Activated CD4-positive, alpha-beta T cell treated with anti-CD3 and anti-CD28 coated beads for 36 hours (primary cell): ENCODE results near the gene ANKRD22. TPM values are rescaled to one million over a fixed set of nuclear protein-coding genes. Genes with fewer than 3 reads are reported as not detected.
A peak's percentile ranks its signal among the peaks of the same experiment; 100 is the strongest.
"Not testable (repeated sequence)": the region's sequence is repeated elsewhere in the genome, so short reads cannot be mapped to it uniquely, and the experiment has no call there.

Source experiments
- ATAC-seq: fragments of 200-7000 bp; cut with Tn5 transposase; one replicate; pipeline ENCODE4 v1.10.0; 2021; ENCODE audit warnings: mild to moderate bottlenecking, moderate library complexity
- CTCF ChIA-PET: fragments of 350-600 bp; sonication (Branson Sonifier 250); formaldehyde crosslinking; loops from one replicate; lab custom pipeline; 2021; ENCODE audit warnings: antibody characterized with exemption; lab: Charles Lee
- POLR2A ChIA-PET: fragments of 350-600 bp; sonication (Branson Sonifier 250); formaldehyde crosslinking; loops from one replicate; lab custom pipeline; 2021; ENCODE audit warnings: antibody characterized with exemption, inconsistent platforms; lab: Charles Lee
- DNase-seq: peaks from one replicate; pipeline ENCODE4 v3.0.0-alpha.2; 2020
- H3K27ac Mint-ChIP-seq: one replicate; pipeline ENCODE4 v1.8.0; 2021; ENCODE audit warnings: mixed read lengths
- H3K27me3 Mint-ChIP-seq: one replicate; pipeline ENCODE4 v1.8.0; 2021; ENCODE audit warnings: mixed read lengths
- H3K36me3 Mint-ChIP-seq: one replicate; pipeline ENCODE4 v1.8.0; 2021; ENCODE audit warnings: low read depth, mixed read lengths
- H3K4me1 Mint-ChIP-seq: one replicate; pipeline ENCODE4 v1.8.0; 2021; ENCODE audit warnings: mixed read lengths
- H3K4me3 Mint-ChIP-seq: one replicate; pipeline ENCODE4 v1.8.0; 2021; ENCODE audit warnings: mild to moderate bottlenecking, moderate library complexity, mixed read lengths
- H3K9me3 Mint-ChIP-seq: one replicate; pipeline ENCODE4 v1.8.0; 2021; ENCODE audit warnings: low read depth, mixed read lengths
- intact Hi-C, 2 experiments: fragments of 100-400 bp; cut with DNase I in 1 of 2; cut with micrococcal nuclease in 1 of 2; formaldehyde crosslinking; loops; one replicate each; pipeline versions ENCODE4 v1.14.2 to v1.15.1; 2022 to 2024; cut with DNase I, micrococcal nuclease
- total RNA-seq, 2 experiments: library from RNA; stranded (reverse); gene quantifications; one replicate each; pipeline ENCODE4 v1.2.3, GENCODE V29; 2021

The ANKRD22 gene
- total RNA-seq, 2 experiments from 2014 or later, result 0.37 TPM

DNA sequence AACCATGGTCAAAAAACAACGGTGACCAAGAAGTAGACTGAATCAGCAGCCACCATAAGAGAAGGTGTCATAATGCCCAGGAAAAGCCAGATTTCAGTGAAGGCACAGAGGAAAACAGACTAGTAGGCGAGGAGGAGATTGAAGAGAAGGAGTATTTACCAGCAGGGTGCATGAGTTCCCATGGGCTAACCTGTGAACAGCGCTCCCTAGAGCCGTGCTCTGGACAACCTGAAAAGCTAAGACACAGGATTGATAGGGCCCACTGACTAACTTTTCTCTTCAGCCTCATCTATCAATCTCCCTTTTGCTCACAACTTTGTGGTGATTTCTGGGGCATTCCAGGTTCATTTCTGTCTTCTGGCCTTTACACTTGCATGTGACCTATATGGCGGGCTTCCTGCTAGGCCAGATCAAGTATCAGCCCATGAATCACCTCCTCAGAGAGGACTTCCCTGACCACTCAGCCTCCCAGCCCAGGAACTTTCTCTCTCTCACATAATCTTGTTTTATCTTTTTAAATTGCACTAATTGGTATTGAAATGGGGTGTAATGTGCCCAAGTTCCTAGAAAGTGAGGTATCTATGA, 12.8 kb downstream of the ANKRD22 start:
- peaks cover 2% of the 10 kb centered on the region for H3K27me3 Mint-ChIP-seq
- H3K9me3 Mint-ChIP-seq, result no peaks in the 10 kb centered on the region
- H3K27ac Mint-ChIP-seq, result no peak overlapping the region
- CTCF ChIA-PET, result interaction anchor here (0.6 to 8.9 kb wide), 3 partner anchors 65 to 110 kb away, joined by 3 to 217 read pairs (median 3); no protein-coding TSS in a partner anchor
- POLR2A ChIA-PET, result no interaction called here
- intact Hi-C loops, result loop anchor here (5.0 kb wide), 2 partner anchors 188 to 378 kb away; no protein-coding TSS in a partner anchor
- H3K4me3 Mint-ChIP-seq, result no peak overlapping the region
- DNase-seq (no peak), ATAC-seq (no peak)
- H3K36me3 Mint-ChIP-seq, result no peaks in the 10 kb centered on the region
- H3K4me1 Mint-ChIP-seq, result peaks cover 6% of the 10 kb centered on the region

DNA sequence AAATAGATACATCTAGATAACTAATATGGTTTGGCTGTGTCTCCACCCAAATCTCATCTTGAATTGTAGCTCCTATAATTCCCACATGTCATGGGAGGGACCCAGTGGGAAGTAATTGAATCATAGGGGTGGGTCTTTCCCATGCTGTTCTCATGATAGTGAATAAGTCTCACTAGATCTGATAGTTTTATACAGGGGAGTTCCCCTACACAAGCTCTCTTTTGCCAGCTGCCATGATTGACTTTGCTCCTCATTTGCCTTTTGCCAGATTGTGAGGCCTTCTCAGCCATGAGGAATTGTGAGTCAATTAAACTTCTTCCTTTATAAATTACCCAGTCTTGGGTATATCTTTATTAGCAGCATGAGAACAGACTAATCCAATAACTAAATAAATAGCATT, 14.0 kb downstream of the ANKRD22 start:
- not testable (repeated sequence) for H3K27me3 Mint-ChIP-seq, H3K4me3 Mint-ChIP-seq, H3K9me3 Mint-ChIP-seq, ATAC-seq, DNase-seq, H3K27ac Mint-ChIP-seq, H3K36me3 Mint-ChIP-seq
- POLR2A ChIA-PET, result interaction anchor here (0.7 kb wide), 1 partner anchor 194 kb away, joined by 4 read pairs; no protein-coding TSS in a partner anchor
- intact Hi-C loops, result loop anchor here (2.0 to 5.0 kb wide), 3 partner anchors 27 to 380 kb away; no protein-coding TSS in a partner anchor
- H3K4me1 Mint-ChIP-seq, result peaks cover 18% of the 10 kb centered on the region
- CTCF ChIA-PET, result interaction anchor here (0.8 to 8.9 kb wide), 20 partner anchors 11 to 380 kb away, joined by 3 to 217 read pairs (median 12); partner anchors contain the start of genes ACTA2, ANKRD22 and STAMBPL1

- no peak for ATAC-seq
- Mint-ChIP-seq H3K4me1 (peaks cover 24% of the 10 kb centered on the region), H3K9me3 (no peaks in the 10 kb centered on the region), H3K4me3 (no peak overlapping the region), H3K27ac (no peak overlapping the region), H3K27me3 (no peaks in the 10 kb centered on the region), H3K36me3 (no peaks in the 10 kb centered on the region)
- intact Hi-C loops, result loop anchor here (1.0 to 5.0 kb wide), 6 partner anchors 29 to 381 kb away; partner anchors contain the start of gene STAMBPL1 (in 2 of the 2)
- POLR2A ChIA-PET, result no interaction called here
- CTCF ChIA-PET, result interaction anchor here (0.5 to 8.9 kb wide), 52 partner anchors 9 to 382 kb away, joined by 3 to 217 read pairs (median 5); partner anchors contain the start of genes ACTA2, ANKRD22, CH25H and STAMBPL1
- no peak for DNase-seq
Observed at GRCh38 chr10:88835910-88836221, 15.8 kb downstream of the ANKRD22 start.

GRCh38 chr10:88835096-88835909, 16.3 kb downstream of the ANKRD22 start:
- H3K27me3 Mint-ChIP-seq, result no peaks in the 10 kb centered on the region
- intact Hi-C loops, result loop anchor here (1.0 to 5.0 kb wide), 5 partner anchors 45 to 382 kb away; partner anchors contain the start of gene STAMBPL1 (in 1 of the 2)
- no peak overlapping the region for H3K4me3 Mint-ChIP-seq
- DNase-seq, result peak; percentile 93
- POLR2A ChIA-PET, result interaction anchor here (0.7 kb wide), 1 partner anchor 156 kb away, joined by 5 read pairs; no protein-coding TSS in a partner anchor
- CTCF ChIA-PET, result interaction anchor here (0.5 to 8.9 kb wide), 53 partner anchors 9 to 382 kb away, joined by 3 to 217 read pairs (median 5); partner anchors contain the start of genes ANKRD22, CH25H and STAMBPL1
- peaks cover 28% of the 10 kb centered on the region for H3K4me1 Mint-ChIP-seq
- peak; percentile 90 for ATAC-seq
- H3K9me3 Mint-ChIP-seq, result no peaks in the 10 kb centered on the region
- H3K36me3 Mint-ChIP-seq, result no peaks in the 10 kb centered on the region
- H3K27ac Mint-ChIP-seq, result no peak overlapping the region

GRCh38 chr10:88833723-88834122, 17.9 kb downstream of the ANKRD22 start:
- peaks cover 32% of the 10 kb centered on the region for H3K4me1 Mint-ChIP-seq
- ChIA-PET POLR2A (no interaction called here), CTCF (interaction anchor here (1.1 to 8.9 kb wide), 7 partner anchors 7 to 382 kb away, joined by 3 to 217 read pairs (median 31); partner anchors contain the start of gene ANKRD22)
- no peaks in the 10 kb centered on the region for H3K9me3 Mint-ChIP-seq
- H3K27ac Mint-ChIP-seq, result no peak overlapping the region
- intact Hi-C loops, result loop anchor here in 1 of 2 experiments (2.0 to 5.0 kb wide), 2 partner anchors 249 to 383 kb away; no protein-coding TSS in a partner anchor
- H3K36me3 Mint-ChIP-seq, result no peaks in the 10 kb centered on the region
- H3K27me3 Mint-ChIP-seq, result no peaks in the 10 kb centered on the region
- ATAC-seq (no peak), DNase-seq (no peak)
- no peak overlapping the region for H3K4me3 Mint-ChIP-seq

- ChIA-PET CTCF (interaction anchor here (2.4 to 8.9 kb wide), 4 partner anchors 7 to 385 kb away, joined by 8 to 217 read pairs (median 38); no protein-coding TSS in a partner anchor), POLR2A (no interaction called here)
- peaks cover 38% of the 10 kb centered on the region for H3K4me1 Mint-ChIP-seq
- intact Hi-C loops, result loop anchor here in 1 of 2 experiments (5.0 kb wide), 1 partner anchor 249 kb away; no protein-coding TSS in a partner anchor
- no peaks in the 10 kb centered on the region for H3K9me3 Mint-ChIP-seq
- no peaks in the 10 kb centered on the region for H3K27me3 Mint-ChIP-seq
- H3K36me3 Mint-ChIP-seq, result no peaks in the 10 kb centered on the region
- DNase-seq (no peak), ATAC-seq (no peak)
- no peak overlapping the region for H3K4me3 Mint-ChIP-seq
- no peak overlapping the region for H3K27ac Mint-ChIP-seq
Observed at GRCh38 chr10:88833156-88833555, 18.5 kb downstream of the ANKRD22 start.

GRCh38 chr10:88832376-88832775, 19.3 kb downstream of the ANKRD22 start:
- intact Hi-C loops, result loop anchor here in 1 of 2 experiments (5.0 kb wide), 1 partner anchor 250 kb away; no protein-coding TSS in a partner anchor
- ATAC-seq (no peak), DNase-seq (no peak)
- CTCF ChIA-PET, result interaction anchor here (1.3 to 2.9 kb wide), 6 partner anchors 50 to 385 kb away, joined by 3 to 28 read pairs (median 6); no protein-coding TSS in a partner anchor
- H3K4me1 Mint-ChIP-seq, result peaks cover 43% of the 10 kb centered on the region
- no peaks in the 10 kb centered on the region for H3K36me3 Mint-ChIP-seq
- H3K27ac Mint-ChIP-seq, result no peak overlapping the region
- POLR2A ChIA-PET, result interaction anchor here (0.6 to 0.8 kb wide), 2 partner anchors 39 to 98 kb away, joined by 5 to 6 read pairs; no protein-coding TSS in a partner anchor
- H3K9me3 Mint-ChIP-seq, result no peaks in the 10 kb centered on the region
- no peak overlapping the region for H3K4me3 Mint-ChIP-seq
- H3K27me3 Mint-ChIP-seq, result no peaks in the 10 kb centered on the region

DNA sequence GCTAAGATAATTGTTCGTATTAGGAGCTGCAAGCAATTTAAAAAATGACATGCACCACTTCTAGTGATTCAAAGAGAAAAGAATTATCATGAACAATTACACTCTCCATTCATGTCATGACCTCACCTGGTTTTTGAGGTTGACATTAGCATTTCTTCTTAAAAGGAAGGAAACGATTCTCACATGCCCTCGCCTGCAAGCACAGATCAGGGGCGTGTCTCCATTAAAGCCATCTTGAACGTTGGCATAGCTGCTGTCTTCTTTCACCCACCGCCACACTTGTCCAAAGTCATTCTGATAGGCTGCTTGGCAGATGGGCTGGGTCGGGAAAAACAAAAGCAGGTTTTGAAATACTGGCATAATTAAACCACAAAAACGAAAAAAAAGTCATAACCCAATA, 19.9 kb downstream of the ANKRD22 start:
- intact Hi-C loops, result loop anchor here in 1 of 2 experiments (5.0 kb wide), 1 partner anchor 251 kb away; no protein-coding TSS in a partner anchor
- CTCF ChIA-PET, result interaction anchor here (0.9 to 2.9 kb wide), 11 partner anchors 16 to 386 kb away, joined by 3 to 28 read pairs (median 5); no protein-coding TSS in a partner anchor
- H3K36me3 Mint-ChIP-seq, result no peaks in the 10 kb centered on the region
- H3K4me1 Mint-ChIP-seq, result peaks cover 49% of the 10 kb centered on the region
- no peaks in the 10 kb centered on the region for H3K9me3 Mint-ChIP-seq
- H3K4me3 Mint-ChIP-seq, result no peak overlapping the region
- ATAC-seq (peak; percentile 66), DNase-seq (peak; percentile 57)
- H3K27me3 Mint-ChIP-seq, result no peaks in the 10 kb centered on the region
- POLR2A ChIA-PET, result interaction anchor here (0.7 to 0.8 kb wide), 2 partner anchors 38 to 740 kb away, joined by 3 to 6 read pairs; no protein-coding TSS in a partner anchor
- H3K27ac Mint-ChIP-seq, result no peak overlapping the region

GRCh38 chr10:88830643-88831268, 20.9 kb downstream of the ANKRD22 start:
- peak overlapping the region; percentile 28 for H3K27ac Mint-ChIP-seq
- H3K27me3 Mint-ChIP-seq, result no peaks in the 10 kb centered on the region
- peaks cover 58% of the 10 kb centered on the region for H3K4me1 Mint-ChIP-seq
- peaks cover 7% of the 10 kb centered on the region for H3K36me3 Mint-ChIP-seq
- CTCF ChIA-PET, result interaction anchor here (0.9 to 2.9 kb wide), 10 partner anchors 17 to 387 kb away, joined by 3 to 28 read pairs (median 4); no protein-coding TSS in a partner anchor
- H3K9me3 Mint-ChIP-seq, result no peaks in the 10 kb centered on the region
- ATAC-seq, result no peak
- no peak overlapping the region for H3K4me3 Mint-ChIP-seq
- intact Hi-C loops, result loop anchor here in 1 of 2 experiments (5.0 kb wide), 1 partner anchor 252 kb away; no protein-coding TSS in a partner anchor
- no peak for DNase-seq
- POLR2A ChIA-PET, result no interaction called here

- ChIA-PET CTCF (interaction anchor here (0.9 to 5.7 kb wide), 9 partner anchors 7 to 268 kb away, joined by 3 to 48 read pairs (median 5); no protein-coding TSS in a partner anchor), POLR2A (no interaction called here)
- H3K36me3 Mint-ChIP-seq, result peaks cover 8% of the 10 kb centered on the region
- H3K27ac Mint-ChIP-seq, result no peak overlapping the region
- no peak overlapping the region for H3K4me3 Mint-ChIP-seq
- no peaks in the 10 kb centered on the region for H3K27me3 Mint-ChIP-seq
- DNase-seq (no peak), ATAC-seq (no peak)
- H3K9me3 Mint-ChIP-seq, result no peaks in the 10 kb centered on the region
- H3K4me1 Mint-ChIP-seq, result peaks cover 64% of the 10 kb centered on the region
- intact Hi-C loops, result loop anchor here (5.0 kb wide), 2 partner anchors 36 to 164 kb away; partner anchors contain the start of gene FAS (in 2 of the 2)
Observed at GRCh38 chr10:88828310-88828709, 23.3 kb downstream of the ANKRD22 start.
